Measurements from ENCODE around the gene CELA2A.

GRCh38 chr1:15436881-15437442 lies 19.6 kb upstream of the CELA2A start:
- TF ChIP-seq CTCF (optimal IDR thresholded peaks at IDR 0.05 in 1 of 3, IDR thresholded peaks at IDR 0.05 in 1 of 3, conservative IDR thresholded peaks at IDR 0.05 in 1 of 3; ENCODE audit: extremely low read depth in 1 of 3, insufficient read depth in 2 of 3, low read length in 3 of 3) = no peak
- no peak for TF ChIP-seq EZH2 (IDR thresholded peaks at IDR 0.05; ENCODE audit: low read length)

All from keratinocyte (primary cell).